Muscle of arm (tissue), 12 donors: Measurements from ENCODE around the gene SDHAF2. TPM values are rescaled to one million over a fixed set of nuclear protein-coding genes. Genes with fewer than 3 reads are reported as not detected.
A peak's percentile ranks its signal among the peaks of the same experiment; 100 is the strongest.
"Not testable (repeated sequence)": the region's sequence is repeated elsewhere in the genome, so short reads cannot be mapped to it uniquely, and the experiment has no call there.

Source experiments
- DNase-seq: peaks from one replicate; pipeline ENCODE4 v3.0.0-alpha.2; 2013
- polyA plus RNA-seq, 12 donors: library from polyadenylated mRNA; unstranded; fragments of 120-200 nt; gene quantifications; one replicate each; pipeline ENCODE4 v1.2.1, GENCODE V29; 2013; ENCODE audit not compliant: insufficient read length in 12 of 12

Gene SDHAF2
- polyA plus RNA-seq, 12 donors = 29.1 to 36.6 (median 30.4) TPM; not detected in 1

- DNase-seq = no peak
These were observed 13.0 kb upstream of the SDHAF2 start for GRCh38 chr11:61416941-61417340.

DNA sequence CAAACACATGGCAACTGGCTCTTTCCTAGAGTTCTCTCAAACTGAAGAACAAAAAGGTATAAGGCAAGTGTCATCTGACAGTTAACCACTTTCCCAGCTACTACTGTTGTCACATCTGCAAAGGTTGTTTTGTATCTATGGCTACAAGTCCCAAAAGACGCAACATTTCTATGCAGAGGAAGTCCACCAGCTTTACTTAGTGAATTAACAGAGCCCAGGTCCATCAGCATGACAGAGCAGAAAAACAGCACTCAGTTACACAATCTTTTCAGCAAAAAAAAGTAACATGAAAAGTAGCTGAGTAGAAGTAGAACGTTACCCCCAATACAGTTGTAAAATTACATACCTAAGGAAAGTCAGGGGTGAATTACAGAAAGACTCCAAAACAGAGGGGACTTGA, 12.3 kb upstream of the SDHAF2 start:
- peak; percentile 30 for DNase-seq

DNA sequence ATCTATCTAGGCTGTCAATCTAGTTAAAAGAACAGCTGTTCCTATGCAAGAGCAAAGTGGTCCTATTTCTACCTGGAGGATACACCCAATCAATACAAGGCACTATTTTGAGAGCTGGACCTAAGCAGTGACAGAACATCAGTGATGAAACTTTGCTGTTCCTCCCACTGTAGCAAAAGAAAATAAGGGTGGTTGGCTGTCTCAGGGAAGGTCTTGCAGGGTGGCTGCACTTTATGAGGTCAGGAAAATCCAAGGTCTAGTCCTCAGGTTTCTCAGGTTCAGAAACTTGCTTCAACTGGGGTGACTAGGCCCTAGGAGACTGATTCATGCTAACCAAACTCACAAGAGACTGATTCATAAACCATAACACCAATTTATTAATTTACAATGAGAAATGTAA, 11.8 kb upstream of the SDHAF2 start:
- DNase-seq = no peak

DNA sequence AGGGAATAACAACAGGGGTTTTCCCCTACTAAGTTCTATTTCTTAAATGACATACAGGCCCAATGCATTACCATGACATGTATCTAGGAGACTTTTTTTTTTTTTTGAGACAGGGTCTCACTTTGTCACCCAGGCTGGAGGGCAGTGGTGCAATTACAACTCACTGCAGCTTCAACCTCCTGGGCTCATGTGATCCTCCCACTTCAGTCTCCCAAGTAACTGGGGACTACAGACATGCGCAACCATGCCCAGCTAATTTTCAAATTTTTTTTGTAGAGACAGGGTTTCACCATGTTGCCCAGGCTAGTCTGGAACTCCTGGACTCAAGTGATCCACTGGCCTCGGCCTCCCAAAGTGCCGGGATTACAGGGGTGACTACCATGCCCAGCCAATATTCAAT, 7.7 kb upstream of the SDHAF2 start:
- DNase-seq = no peak

DNA sequence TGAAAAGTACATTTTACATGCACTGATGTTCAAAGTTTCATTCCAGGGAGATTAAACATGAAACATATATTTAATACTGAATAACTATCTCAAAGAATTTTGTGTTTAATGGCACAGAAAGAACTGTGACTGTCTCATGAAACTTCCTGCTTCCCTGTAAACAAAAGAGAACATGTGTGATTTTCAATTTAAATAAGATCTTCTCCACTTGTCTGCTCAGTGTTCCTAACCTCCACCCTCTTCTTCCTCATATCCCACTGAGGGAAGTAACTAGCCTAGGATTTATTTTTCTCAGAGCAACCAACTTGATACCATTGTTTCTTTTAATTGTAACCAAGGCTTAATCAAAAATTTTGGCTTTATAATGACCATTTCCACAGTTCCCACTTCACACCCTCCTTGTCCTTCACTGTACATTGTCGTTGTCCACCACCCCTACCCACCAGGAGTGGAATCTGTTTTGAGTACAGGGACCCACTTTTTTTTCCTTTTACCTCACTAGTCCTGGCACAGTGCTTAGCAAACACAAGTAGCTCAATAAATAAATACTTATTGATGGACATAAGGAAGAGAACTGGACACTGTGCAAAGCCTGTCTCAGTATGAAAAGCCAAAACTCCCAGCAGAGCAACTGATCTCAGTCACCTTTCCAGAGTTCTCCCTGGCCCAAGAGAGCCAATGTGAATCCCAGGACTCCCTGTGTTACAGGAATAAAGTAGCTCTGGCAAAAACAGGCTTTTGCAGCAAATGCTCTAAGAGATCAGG, 4.4 kb upstream of the SDHAF2 start:
- DNase-seq = no peak

- peak; percentile 73 for DNase-seq
These were observed 606 bp upstream of the SDHAF2 start for GRCh38 chr11:61429346-61429690.

DNA sequence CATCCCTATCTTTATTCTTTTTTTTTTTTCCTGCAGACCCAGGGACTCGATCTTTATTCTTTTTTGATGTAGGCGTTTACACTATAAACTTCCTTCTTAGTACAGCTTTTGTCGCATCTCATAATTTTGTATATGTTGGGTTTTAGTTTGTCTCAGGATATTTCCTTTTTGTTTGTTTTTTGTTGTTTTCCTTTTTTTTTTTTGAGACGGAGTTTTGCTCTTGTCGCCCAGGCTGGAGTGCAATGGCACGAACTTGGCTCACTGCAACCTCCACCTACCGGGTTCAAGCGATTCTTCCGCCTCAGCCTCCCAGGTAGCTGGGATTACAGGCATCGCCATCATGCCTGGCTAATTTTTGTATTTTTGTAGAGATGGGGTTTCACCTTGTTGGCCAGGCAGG, 915 bp downstream of the SDHAF2 start:
- not testable (repeated sequence) for DNase-seq

DNA sequence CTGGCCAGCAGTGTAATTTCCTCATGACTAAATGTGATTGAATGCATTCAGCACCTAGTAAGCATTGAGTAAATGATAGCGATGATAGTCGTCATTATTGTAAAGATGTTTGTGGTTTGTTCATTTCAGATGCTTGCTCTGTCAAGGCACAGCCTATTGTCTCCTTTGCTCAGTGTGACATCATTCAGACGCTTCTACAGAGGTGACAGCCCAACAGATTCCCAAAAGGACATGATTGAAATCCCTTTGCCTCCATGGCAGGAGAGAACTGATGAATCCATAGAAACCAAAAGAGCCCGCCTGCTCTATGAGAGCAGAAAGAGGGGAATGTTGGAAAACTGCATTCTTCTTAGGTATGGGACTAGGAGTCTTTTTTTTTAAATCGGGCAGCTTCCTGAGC, 7.6 kb downstream of the SDHAF2 start:
- DNase-seq = no peak

- no peak for DNase-seq
These were observed 9.7 kb downstream of the SDHAF2 start for GRCh38 chr11:61439615-61440014.

DNA sequence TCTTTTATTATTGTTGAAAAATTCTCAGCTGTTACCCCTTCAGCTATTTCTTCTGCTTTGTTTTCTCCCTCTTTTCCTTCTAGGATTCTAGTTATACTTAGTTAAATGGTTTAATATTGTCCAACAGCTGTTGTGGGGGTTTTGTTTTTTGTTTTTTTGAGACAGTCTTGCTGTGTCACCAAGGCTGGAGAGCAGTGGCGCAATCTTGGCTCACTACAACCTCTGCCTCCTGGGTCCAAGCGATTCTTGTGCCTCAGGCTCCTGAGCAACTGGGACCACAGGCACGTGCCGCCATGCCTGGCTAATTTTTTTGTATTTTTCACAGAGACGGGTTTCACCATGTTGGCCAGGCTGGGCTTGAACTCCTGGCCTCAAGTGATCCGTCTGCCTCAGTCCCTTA, 12.7 kb downstream of the SDHAF2 start:
- DNase-seq = no peak

GRCh38 chr11:61445516-61445915, 15.6 kb downstream of the SDHAF2 start:
- no peak for DNase-seq

- peak; percentile 83 for DNase-seq
These were observed 16.3 kb downstream of the SDHAF2 start for GRCh38 chr11:61446211-61446651.

- DNase-seq = no peak
These were observed 18.0 kb downstream of the SDHAF2 start for GRCh38 chr11:61447601-61448551.

DNA sequence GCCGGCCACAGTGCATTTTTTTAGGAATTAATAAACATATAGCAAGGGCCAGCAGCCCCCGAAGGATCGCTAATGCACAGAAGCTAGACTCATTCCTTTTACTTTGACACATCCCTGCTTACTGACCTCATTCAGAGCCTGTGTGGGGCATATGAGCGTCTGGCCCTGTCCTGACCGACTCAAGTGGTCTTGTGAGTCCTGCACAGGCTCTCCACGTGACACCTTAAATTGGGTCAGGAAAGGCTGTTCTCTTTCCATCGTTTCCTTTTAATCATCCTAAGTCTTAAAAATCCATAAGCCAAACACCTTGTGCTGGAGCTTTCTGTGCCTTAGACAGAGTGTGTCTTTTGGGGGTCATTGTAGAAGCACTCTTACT, 18.6 kb downstream of the SDHAF2 start:
- no peak for DNase-seq

- DNase-seq = no peak
These were observed 22.9 kb downstream of the SDHAF2 start for GRCh38 chr11:61452825-61453224.

DNA sequence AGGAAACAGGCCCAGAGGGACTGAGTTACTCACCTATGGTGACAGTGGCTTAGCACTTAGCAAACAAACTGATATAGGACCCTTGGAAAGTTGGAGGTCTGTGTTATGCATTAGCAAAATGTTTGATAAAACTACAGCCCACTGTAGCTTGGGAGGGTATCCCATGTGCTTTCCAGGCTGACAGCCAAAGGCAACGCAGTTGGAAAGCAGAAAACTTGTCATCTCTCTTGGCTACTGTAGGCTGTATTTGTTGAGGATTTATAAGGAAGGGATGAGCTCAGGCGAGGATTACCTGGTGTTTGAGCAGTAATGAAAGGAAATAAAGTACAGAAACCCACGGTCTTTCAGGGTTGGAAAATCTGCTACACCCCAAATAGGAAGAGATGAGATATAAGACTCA, 23.8 kb downstream of the SDHAF2 start:
- DNase-seq = peak; percentile 81

DNA sequence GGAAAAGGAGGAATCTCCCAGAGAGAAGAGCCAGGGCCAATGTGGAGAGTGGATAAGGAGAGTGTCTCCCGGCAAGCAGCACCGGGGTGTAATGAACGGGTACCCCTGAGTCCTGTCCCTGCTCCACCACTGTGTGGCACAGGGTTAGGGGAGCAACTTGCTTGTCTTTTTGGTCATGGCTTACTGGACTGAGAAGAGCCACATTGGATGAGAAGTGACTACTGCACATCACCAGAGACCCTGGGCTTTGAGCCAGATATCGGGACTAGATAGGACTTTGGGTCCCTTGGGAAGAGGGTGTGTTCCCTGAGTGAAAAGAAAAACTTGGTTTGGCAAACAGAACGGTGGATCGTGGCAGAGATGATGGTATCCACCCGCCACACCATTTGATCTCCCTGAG, 24.6 kb downstream of the SDHAF2 start:
- no peak for DNase-seq

- peak; percentile 74 for DNase-seq
These were observed 30.6 kb downstream of the SDHAF2 start for GRCh38 chr11:61460474-61460881.

DNA sequence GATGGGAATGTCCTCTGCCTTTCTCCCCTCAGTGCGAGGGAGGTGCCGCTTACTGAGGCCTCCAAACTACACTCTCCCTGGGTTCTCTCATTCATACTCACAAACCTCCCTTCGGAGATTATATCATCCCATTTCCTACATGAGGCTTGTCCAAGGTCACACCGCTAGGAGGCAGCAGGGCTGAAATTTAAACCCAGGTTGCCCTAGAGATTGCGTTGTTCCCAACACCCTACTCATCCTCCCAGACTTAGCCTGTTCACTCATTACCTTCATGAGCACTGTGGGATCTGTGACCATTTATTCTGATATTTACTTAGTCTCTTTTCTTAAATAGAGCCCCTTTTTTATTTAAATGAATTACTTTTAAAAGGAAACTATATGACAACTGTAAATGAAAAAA, 31.1 kb downstream of the SDHAF2 start:
- no peak for DNase-seq

- not testable (repeated sequence) for DNase-seq
These were observed 37.7 kb downstream of the SDHAF2 start for GRCh38 chr11:61467602-61468001.

GRCh38 chr11:61468002-61468401, 38.1 kb downstream of the SDHAF2 start:
- DNase-seq = no peak

GRCh38 chr11:61472282-61472681, 42.4 kb downstream of the SDHAF2 start:
- no peak for DNase-seq

- peak; percentile 69 for DNase-seq
These were observed 42.9 kb downstream of the SDHAF2 start for GRCh38 chr11:61472868-61473267.
